HG02870 (cell line): ENCODE results near the gene MFSD12.

Experiments
- ATAC-seq: cut with Tn5 transposase; IDR thresholded peaks from one replicate; pipeline ENCODE4 v1.9.1; 2021; ENCODE audit warnings: mild to moderate bottlenecking, moderate library complexity; ENCODE audit not compliant: unreplicated experiment

MFSD12 gene

DNA sequence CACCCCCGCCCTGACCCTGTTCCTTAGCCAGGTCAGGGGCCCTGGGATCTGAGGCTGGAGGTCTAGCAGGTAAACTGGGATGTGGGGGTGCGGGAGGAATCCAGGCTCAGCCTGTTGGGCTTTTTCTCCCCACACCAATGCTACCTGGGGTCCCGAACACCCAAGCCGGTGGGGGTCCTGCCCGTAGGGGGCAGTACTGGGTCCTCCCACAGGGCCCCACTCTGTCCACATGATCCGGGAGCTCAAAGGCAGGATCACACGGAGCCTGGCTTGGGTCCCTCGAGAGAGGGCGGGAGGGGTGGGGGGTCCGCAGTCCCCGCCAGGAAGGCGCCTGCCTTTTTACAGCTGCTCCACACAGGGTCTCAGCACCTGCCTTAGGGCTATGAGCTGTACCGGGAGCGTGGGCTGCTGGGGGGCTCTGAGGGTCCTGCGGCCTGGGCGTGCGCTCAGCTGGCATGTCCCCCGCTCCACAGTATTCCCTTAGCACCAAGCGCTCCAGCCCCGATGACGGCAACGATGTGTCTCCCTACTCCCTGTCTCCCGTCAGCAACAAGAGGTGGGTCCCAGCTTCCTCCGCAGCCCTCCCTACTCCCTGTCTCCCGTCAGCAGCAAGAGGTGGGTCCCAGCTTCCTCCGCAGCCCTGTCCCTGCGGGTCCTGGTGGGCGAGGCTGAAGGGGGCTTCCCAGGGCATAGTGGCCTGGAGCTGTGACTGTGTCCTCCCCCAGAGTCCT, 30.7 kb downstream of the MFSD12 start:
- no peak for ATAC-seq

DNA sequence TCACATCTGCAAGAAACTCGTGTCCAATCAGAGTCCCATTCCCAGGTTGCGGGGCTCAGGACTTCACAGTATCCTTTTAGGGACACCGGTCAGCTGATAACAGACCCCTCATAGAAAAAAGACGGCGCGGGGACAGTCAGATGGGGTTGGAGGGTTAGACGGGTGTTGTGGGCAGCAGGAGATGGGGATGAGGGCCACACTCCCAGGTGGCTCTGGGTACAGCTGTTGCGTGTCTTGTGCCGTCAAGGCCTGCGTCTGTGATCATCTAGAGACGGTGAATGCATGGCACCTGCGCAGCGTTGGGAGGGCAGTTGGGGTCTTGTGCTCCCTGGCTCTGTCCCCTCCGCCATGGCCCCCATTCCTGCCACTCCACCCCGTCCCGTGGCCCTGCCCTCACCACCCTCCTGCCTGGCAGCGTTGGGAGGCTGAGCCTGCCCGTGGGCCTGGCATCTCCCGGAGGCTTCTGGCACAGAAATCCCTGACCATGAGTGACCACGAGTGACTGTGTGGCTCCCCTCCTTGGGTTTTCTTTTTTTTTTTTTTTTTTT, 32.4 kb downstream of the MFSD12 start:
- no peak for ATAC-seq

DNA sequence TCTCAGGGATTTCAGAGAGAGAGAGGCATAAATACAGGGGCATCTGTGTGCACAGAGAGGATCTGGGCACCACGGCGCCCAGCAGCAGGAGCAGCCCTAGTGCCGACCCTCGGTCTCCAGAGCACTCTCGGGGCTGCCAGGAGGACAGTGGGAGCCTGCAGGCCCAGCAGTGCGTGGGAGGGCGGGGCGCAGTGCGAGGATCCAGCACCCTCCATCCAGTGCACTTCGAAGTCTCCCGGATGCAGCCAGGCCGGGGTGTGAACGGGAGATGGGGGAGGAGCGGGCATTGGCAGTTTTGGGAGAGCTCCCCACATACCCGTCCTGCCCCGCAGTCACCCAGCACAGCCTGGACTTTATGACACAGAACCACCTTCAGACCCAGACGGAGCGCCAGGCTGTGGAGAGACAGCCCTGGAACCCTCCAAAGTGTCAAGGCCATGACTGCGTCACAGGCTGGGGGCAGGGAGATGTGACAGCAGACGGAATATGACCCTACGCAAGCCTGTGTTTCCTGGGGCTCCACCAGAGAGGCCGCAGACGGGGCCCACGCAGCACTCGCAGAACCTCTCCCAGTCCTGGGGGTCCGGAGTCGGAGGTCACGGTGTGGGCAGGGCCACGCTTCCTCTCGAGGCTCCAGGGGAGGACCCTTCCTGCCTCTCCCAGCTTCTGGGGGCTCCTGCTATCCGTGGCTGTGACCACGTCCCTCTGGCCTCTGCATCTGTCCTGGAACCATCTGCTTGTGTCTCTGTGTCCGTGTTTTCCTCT, 33.1 kb downstream of the MFSD12 start:
- ATAC-seq = no peak

DNA sequence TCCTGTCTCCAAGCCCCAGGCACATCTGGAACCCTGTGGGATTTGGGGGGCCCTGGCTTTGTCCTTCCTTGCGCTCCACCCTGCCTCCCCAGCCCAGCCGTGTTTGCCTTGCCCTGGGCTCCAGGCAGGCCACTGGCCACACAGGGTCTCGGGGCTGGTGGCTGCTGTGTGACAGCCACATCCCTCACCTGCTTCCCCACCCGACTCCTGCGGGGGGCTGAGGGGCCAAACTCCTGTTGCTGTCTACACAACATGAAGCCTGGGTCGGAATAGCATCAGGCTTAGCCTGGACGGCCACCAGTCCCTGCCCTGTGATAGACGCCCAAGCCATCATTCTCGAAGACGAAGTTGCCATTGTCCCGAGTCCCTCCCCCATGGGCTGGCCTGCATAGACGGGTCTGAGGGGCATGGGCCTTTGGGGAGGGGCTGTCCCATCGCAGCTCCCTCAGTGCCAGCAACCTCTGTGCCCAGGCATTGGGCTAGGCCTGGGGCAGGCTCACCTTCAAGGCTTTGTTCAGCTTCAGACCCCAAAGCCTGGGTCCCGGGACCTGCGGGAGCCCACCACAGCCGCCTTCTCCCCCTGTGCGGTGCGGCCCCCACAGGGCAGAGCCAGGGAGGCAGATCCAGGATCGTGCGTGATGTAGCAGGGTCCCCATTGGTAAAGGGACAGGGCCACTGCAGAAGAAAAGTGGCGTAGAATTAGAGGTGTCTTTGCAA, 33.9 kb downstream of the MFSD12 start:
- no peak for ATAC-seq

DNA sequence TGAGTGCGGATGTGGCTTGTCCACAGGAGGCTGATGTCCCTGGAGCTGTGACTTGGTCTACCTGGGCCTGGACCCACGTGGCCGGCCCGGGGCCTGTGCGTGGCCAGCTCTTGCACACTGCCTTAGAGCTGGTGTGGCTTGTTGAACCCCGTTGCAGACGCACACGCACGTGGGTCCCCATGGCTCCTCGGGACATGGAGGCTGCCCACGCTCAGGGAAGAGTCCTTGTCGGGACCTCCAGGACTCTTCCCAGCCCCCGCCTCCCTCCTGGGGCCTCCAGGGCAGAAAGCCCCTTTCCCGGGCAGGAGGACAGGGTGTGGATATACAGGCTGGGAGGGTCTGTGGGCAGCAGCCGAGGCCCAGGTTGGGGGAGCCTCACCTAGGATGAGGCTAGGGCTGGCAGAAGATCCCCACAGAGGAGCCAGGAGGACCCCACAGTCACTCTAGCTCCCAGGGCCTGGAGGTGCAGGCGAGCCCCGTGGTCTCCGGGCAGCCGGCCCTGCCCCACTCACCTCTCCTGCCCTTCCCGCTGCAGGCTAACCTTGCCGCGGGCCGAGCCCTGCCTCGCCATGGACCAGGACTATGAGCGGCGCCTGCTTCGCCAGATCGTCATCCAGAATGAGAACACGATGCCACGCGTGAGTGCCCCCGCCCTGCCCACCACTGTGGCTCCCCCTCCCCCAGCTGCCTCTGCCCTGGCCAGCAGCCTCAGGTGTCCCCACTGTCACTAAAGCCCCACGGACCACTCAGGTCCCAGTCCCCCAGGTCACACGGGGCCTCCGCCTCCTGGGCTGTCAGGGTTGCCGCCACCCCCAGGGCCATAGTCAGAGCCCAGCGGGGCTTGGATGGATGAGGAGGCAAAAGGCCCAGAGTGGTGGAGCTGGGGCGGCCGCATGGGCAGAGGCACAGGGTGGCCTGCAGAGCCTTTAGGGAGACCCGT, 34.7 kb downstream of the MFSD12 start:
- ATAC-seq = no peak

DNA sequence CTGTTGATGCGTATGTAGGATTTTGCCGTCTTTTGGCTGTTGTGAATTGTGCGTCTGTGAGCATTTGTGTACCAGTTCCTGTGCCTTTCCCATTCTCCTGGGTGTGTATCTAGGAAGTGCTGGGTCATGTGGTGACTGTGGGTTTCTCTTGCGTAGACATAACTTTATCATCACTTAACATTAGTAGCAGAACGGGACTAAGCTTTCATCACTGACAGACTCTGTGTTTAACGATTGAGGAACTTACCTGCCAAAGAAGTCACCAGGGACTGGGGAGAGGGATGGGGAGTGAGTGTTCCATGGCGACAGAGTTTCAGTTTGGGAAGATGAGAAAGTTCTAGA, 36.3 kb downstream of the MFSD12 start:
- ATAC-seq = no peak

DNA sequence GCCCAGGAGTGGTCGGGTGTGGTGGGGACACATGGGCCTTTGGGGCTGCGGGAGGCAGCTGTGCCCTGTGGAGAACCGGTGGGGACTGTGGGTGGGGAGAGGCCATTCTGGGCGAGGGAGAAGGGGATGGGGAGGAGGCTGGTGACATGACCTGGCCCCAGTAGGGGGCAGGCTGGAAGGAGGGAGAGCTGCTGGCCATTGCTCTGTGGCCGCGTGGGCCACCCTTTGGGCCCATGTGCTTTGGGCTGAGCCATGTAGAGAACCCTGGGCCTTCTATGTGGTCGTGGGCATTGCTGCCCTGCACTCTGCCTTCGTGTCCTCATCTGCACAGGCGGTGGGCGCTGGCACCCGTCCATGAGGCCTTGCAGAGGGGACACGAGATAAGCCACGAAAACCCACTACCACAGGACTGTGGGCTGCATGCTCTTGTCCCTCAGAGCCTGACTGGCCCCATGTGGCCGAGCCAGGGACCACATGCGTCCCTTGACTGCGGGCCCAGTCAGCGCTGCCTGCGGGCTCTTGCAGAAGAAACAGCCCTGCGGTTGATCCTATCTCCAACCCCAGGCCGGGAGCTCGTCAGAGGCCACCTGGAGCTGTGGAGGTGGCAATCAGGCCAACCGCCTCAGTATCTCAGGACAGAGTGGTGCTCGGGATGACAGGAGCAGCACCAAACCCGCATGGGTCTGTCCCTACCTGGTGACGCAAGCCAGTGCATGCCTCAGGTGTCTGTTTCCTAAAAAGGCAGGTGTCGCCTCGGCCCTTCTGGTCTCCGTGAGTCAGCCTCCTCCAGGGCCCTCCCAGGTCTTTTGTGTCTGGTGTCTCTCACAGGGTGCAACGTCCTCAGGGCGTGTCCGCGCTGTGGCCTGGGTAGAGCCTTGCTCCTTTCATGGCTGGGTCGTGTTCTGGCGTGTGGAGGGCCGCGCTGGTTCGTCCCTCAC, 37.0 kb downstream of the MFSD12 start:
- ATAC-seq = no peak

DNA sequence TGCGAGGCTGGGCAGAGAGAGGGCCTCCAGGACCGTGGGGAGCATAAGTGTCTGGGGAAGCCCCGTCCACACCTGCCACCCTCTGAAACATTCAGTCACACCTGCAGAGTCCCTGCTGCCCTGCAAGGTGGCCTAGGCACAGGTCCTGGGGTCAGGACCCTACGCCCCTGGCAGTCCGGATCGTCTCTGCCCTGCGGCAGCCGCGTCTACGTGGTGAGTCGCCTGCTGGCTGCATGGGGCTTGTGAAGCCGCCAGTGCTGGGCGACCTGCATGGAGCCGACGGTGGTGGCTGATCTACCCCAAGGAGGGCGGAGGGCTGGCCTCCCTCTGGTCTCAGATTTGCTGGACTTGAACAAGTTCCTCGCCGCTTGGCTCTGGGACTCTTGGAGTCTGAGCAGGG, 38.3 kb downstream of the MFSD12 start:
- no peak for ATAC-seq

DNA sequence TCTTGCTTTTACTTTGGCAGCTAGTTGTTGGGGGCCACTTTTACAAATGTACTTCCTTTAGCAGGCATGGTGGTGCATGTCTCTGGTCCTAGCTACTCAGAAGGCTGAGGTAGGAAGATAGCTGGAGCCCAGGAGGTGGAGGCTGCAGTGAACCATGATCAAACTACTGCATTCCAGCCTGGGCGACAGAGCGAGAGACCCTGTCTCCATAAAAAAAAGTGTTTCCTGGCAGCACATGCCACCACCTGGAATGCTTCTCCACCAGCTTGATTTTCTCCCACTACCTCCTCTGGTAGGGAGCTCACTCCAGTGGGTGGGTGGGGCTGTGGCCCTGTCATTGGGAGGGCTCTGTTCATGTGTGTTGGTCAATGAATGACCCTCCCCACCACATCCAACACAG, 38.7 kb downstream of the MFSD12 start:
- no peak for ATAC-seq

DNA sequence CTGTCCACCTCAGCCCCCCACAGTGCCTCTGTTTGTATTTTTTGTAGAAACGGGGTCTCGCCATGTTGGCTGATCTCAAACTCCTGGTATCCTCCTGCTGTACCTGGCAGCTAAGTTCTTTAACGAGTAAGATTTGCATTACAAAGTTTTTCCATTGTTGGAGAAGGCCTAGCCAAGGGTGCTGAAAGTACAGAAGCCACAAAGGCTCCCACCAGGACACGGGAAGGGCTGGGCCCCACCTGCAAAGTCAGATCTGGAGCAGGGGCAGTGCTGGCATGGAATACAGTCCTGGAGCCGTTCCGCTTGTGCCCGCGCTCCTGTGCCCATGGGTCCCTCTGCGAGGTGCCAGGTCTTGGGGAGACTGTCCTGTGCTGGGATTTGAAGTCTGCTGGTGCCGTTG, 39.1 kb downstream of the MFSD12 start:
- no peak for ATAC-seq

DNA sequence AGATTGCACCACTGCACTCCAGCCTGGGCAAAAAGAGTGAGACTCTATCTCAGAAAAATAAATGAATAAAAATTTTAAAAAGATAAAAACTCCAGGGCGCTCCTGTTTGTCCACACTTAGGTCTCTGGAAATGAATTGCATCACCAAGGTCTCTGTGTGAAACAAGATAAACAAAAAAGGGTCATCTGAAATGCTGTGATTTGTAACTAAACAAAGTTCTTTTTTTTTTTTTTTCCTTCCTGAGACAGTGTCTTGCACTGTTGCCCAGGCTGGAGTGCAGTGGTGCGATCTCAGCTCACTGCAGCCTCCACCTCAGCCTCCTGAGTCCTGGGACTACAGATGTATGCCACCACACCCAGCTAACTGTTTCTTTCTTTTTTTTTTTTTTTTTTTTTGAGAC, 39.7 kb downstream of the MFSD12 start:
- ATAC-seq = no peak

DNA sequence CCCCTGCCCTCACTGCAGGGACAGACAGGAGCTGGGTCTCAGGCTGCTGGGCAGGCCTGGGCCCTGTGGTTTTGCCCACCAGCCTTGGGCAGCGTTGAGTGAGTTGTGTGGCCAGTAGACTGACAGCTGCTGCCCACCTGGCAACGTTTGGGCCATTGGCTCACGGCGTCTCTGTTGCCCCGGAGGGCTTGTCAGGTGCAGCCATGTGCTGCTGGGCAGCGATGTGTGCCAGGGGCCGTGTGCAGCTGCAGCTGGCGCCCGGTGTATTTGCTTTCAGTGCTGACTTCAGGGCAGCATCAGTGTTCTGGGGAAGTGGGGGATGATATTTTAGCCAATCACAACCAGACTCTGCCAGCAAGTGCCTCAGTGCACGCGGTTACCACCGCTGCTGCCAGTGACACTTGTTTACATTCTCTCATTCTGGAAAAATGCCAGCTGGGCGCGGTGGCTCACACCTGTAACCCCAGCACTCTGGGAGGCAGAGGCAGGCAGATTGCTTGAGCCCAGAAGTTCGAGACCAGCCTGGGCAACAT, 40.6 kb downstream of the MFSD12 start:
- no peak for ATAC-seq

DNA sequence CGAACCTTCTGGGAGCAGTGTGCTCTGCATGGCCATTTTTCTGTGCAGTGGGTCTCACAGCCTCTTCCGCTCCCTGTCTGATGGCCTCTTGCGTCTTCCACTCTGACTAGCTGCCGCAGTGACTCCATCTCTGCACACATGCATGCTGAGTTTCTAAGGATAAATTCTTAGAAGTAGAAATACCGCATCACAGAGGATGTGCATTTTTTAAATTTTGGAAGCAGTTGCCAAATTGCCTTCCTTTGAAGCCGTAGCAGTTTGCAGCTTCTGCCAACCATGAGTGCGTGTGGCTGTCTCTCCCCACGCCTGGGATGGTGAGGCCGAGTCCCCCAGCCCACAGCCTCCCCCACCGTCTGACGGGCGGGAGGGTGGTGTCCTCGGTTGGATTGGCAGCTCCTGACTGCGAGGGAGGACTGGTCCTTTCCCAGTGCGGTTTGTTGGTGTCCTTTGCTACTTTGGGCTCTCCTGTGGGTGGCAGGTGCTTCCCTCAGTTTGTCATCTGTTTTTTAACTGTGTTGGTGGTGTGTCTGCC, 41.4 kb downstream of the MFSD12 start:
- ATAC-seq = no peak

DNA sequence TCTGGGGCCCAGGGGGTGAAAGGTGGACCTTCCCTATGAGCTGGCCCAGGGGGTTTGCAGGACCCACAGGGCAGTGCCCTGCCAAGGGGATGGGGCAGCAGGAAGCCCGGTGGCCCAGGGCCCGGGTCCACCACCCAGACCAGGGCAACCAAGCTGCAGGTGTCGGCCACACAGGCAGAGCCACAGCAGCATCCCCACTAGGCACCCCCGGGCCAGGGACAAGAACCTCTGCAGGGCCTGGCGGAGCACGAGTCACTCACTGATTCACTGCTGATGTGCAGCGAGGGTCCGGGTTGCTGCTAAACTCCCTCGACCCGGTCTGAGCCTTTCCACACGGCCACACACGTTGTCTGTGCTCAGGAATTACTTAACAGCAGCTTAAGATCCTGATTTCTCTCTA, 42.5 kb downstream of the MFSD12 start:
- no peak for ATAC-seq

DNA sequence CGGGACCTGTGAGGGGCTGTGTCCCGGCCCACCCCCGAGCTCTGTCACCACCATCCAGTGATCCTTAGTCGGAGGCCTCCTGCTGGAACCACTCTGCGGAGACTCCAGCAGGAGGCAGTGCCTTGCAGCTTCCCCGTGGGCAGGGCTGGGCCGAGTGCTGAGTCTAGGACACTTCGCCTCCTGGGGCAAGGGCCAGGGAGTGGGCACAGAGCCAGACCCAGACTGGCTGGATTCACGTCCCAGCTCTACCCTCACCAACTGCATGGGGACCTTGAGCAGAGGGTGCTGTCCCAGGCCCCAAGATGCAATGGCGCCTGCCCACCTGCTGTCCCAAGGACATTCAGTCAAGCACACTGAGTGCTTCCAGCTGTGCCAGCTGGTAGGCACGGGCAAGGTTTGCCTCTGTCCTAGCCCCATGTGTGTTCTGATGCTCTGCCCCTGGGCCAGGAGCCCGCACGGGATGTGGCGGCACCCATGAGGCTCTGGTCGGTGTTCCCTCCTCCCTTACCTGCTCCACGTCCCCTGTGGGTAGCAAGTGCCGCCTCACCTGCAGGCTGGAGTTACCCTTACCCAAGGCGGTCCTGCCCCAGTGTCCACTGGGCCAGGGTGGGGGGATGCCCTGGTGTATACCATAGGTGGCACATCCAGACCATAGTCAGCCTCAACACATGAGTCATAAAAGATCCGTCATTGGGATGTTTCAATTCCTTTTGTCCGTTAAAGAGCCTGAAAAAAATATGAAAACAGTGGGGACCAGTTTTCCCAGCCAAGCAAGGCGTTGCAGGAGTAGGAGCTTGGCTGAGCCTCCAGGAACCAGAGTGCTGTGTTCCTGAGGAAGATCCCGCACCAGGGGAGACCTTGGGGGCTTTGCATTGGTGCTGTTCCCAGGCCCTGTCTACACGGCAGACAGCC, 43.9 kb downstream of the MFSD12 start:
- no peak for ATAC-seq

DNA sequence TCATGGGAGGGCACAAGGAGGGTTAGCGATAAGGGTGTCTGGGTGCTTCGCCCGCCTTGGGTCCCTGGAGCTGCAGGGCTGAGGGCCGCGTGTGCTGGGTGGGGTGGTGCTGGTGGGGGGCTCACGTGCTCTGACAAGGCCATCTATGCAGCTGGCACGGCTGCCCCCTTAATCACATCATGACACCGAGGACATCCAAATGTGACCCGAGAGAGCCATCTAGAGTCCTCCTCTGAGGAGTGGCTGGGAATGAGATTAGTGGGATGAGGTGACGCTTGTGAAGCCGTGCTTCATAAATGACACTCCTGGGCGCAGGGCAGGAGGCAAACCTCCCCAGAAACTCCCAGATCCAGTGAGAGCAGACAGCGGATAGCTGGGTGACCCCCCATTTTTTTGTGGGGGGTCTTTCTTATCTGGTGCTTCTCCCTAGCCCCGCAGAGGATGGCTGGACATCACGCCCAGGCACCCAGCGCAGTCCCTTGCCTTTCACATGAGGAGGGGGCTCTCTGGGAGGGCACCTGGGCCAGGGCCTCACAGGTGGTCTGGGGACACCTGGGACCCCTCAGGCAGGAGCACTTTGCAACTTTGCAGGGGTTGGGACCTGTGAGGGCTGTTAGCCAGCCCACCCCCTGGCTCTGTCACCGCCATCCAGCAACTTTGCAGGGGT, 44.7 kb downstream of the MFSD12 start:
- no peak for ATAC-seq

DNA sequence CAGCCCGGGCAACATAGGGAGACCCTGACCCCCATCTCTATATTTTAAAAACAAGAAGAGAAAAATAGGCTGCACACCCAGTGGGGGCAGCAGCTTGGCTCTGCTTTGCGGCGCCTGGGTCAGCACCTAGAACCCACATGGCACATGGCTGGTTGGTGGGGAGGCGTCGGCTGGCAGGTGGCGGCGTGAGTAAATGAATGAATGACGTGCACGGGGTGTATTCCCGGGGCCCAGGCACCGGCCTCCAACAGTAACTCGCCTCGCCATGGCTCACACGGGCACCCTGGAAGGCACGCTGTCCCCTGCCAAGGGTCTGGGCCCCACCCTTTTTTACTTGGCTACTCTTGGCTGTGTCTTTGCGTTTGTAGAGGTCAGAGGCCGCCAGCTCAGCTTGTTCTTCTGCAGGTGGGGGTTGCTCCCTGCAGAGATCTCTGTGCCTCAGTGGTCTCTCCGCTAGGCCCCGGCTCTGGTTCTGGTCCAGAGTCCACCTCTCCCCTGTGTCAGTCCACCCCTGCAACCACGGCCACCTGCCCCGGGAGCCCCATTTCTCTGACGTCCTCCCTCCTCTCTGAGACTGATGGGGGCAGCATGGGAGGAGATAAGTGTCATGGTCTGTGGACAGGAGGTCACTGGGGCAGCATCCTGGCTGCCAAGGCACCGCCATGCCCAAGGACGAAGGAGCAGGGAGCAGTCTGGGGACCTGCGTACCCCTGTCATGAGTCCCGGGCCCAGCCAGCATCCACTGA, 45.7 kb downstream of the MFSD12 start:
- ATAC-seq = no peak
